NCI-H2107 treated with DMSO at 0.1 percent for 48 hours (cell line): ENCODE data around the gene ZFTA.
"Not testable (repeated sequence)": the region's sequence is repeated elsewhere in the genome, so short reads cannot be mapped to it uniquely, and the experiment has no call there.

Experiments used
- DNase-seq: peaks from one replicate; lab custom pipeline; 2025; ENCODE audit not compliant: unreplicated experiment; lab: John Stamatoyannopoulos, UW

The ZFTA gene

DNA sequence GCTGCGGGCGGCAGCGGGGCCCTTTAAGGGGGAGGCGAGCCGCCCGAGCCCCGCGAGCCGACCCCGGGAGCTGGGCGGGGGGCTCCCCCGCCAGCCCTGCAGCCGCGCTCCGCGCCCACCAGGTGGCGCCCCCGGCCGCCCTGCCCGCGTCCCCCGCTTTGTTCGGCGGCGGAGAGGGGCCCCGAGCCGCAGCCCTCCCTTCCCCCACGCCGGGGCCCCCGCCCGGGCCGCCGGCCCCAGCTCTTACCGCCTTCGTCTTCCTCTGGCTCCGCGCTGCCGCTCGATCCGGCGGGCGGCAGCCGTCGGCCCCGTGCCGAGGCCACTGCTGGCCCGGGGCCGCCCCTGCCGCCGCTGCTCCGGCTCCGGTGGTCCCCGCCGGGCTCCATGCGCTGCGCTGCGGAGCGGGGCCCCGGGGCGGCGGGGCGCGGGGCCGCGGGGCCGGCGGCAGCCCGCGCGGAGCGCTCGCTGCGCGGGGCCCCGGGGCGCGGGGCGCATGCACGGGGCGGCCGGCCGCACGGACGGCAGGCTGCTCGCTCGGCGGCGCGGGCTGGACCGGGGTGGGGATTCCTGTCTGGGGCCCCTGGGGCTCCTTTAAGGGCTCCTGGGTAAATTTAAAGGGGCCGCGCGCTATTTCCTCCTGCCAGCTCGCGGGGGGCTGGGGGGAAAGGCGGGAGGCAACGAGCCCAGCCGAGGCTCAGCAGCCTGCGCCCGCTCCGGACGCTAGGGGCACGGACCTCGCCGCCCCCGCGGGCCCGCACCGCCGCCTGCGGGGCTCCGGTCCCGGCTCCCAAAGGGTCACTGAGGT is at the start of gene ZFTA:
Gene ZFTA (minus strand): TSS at position 539 of the 805 bp plus-strand sequence. CDS start 153 bp downstream, at position 386.
- DNase-seq: peak; percentile 13

DNA sequence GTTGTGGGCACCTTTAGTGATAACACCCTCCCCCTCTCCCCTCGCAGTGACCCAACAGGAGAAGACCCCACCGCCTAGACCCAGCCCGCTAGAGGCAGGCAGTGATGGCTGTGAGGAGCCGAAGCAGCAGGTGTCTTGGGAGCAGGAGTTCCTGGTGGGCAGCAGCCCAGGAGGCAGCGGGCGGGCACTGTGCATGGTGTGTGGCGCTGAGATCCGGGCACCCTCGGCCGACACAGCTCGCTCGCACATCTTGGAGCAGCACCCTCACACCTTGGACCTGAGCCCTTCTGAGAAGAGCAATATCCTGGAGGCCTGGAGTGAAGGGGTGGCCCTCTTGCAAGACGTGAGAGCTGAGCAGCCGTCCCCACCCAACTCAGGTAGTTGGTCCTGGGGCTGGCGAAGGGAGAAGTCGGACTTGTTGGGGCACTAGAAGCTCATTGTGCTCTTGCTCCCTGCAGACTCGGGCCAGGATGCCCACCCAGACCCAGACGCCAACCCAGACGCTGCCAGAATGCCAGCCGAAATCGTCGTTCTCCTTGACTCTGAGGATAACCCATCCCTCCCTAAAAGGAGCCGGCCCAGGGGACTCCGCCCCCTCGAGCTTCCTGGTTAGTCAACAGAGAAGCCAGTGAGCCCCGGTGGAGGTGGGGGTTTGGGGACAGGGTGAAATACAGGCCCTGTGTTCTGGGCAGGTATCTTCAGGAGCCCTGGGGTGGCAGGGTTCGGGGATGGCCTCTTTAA is 49.4 kb upstream of the ZFTA start:
- DNase-seq: no peak

DNA sequence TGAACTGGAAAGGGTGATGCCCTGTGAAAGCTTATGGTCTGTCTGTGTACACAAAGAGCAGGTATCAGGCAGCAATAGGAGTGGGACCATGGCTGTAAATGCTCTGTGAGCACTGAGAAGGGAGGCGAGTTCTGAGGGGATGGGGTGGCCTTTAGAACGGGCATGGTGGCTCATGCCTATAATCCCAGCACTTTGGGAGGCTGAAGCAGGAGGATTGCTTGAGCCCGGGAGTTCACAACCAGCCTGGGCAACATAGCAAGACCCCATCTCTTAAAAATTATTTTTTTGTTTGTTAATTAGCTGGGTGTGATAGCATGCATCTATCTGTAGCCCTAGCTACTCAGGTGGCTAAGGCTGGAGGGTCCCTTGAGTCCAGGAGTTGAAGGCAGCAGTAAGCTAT is 48.2 kb upstream of the ZFTA start:
- no peak for DNase-seq

DNA sequence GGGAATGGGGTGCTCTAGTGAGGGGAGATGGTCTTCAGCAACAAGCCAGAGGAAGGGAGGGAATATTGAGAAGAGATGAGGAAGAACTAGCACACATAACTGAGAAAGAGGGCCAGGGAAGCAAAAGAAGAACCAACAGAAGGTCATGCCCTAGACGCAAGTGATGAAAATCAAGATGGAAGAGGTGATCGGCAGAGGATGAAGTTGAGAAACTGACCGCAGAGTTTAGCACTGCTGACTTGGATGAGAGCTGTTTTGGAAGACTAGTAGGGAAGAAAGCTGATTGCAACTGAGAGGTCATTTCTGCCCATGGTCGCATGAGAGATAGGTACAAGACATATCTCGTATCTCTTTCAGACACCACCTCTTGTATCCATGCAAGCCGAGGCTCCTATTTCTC is 47.6 kb upstream of the ZFTA start:
- DNase-seq: no peak

DNA sequence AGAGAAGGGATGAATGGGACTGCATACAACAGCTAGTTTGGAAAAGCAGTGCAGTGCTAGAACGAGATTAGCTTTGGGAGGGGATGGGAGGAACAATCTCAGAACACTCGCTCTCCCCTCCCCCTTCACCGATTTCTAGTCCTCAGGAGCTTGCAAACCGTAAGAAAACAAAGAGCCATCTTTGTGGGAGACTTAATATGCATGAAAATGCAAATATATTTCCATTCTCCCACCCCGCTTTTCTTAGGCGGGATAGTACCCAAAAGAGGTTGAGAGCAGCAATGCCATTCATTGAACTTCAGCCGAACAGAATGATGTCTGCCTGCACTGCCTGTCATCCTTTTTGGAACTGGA is 45.8 kb upstream of the ZFTA start:
- DNase-seq: no peak

DNA sequence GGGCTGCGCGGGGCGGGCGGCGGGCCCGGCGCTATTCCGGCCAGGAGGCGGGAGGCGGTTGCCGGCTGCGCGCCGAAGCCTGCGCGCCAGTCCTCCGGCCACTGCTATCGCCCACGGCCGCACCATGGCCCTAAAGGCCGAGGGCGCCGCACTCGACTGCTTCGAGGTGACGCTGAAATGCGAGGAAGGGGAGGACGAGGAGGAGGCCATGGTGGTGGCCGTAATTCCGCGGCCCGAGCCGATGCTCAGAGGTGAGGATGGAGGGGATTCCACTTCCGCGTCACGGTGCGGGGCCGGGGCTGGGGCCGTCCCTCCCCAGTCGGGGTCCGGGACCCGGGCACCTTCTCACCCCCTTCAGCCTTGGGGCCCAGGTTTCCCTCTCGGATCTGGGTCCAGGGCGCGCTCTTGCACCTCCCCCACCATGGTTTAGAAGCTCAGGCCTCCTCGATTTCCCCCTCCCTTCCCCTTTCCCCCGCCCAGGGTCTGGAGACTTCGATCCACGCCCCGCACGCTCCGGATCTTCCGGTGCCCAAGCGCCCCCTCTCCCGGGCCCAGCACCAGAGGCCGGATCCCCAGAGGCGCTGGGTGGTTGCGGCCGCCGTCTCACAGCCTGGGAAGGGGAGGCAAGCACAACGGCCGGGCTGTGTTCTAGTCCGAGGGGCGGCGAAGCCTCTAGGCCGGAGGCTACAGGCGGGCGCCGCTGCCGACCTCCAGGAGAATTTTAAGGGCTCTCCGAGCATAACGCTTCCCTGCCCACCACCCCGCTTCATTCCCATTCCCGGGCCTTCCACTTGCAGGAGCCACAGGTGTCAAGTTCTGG is 45.2 kb upstream of the ZFTA start:
- DNase-seq: no peak

DNA sequence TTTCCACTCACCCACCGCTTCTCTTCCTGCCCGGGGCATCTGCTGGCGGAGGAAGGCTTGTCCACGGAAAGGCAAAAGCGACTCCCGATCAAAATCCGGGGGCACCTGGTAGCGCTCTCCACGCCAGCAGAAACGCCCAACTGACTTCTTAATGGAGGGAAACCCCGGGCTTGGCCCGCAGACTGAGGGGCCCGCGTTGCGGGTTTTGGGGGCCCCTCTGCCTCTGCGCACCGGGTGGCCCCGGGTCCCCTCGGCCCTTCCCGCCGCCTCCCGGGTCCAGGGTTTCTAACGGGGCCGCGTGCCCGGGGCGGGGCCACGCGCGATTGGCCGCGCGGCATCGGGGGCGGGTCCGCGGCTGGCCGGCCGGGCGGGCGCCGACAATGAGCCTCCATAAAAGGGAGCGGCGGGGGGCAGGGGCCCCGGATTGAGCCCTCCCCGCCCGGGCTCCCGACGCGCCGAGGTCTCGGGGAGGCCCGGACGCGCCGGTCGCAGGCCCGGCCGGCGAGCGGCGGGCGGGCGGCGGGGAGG is 44.5 kb upstream of the ZFTA start, which contains the start of gene SPINDOC:
Gene SPINDOC (plus strand): TSS at position 422 of the 528 bp plus-strand sequence. CDS start 231 bp downstream, outside the sequence.
- no peak for DNase-seq

DNA sequence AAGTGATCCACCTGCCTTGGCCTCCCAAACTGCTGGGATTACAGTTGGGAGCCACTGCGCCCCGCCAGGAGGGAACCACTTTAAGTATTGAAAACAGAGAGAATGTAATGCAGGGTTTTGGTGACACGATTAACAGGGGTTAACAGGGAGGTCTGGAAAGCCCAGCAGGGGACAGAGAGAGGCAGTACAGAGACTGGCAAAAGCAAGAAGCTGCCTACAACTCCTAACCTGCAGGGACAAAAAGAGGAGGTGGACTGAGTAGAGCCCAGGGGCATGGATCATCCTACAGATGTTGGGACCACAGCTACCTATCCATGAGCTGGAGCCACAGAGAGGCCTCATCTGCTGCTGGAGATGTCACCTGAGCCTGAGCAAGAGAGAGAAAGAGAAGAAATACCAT is 42.9 kb upstream of the ZFTA start:
- no peak for DNase-seq

DNA sequence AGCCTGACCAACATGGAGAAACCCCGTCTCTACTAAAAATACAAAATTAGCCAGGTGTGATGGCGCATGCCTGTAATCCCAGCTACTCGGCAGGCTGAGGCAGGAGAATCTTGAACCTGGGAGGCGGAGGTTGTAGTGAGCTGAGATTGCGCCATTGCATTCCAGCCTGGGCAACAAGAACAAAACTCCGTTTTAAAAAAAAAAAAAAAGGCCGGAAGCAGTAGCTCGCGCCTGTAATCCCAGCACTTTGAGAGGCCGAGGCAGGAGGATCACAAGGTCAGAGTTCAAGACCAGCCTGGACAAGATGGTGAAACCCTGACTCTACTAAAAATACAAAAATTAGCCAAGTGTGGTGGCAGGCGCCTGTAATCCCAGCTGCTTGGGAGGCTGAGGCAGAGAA is 41.8 kb upstream of the ZFTA start:
- not testable (repeated sequence) for DNase-seq

DNA sequence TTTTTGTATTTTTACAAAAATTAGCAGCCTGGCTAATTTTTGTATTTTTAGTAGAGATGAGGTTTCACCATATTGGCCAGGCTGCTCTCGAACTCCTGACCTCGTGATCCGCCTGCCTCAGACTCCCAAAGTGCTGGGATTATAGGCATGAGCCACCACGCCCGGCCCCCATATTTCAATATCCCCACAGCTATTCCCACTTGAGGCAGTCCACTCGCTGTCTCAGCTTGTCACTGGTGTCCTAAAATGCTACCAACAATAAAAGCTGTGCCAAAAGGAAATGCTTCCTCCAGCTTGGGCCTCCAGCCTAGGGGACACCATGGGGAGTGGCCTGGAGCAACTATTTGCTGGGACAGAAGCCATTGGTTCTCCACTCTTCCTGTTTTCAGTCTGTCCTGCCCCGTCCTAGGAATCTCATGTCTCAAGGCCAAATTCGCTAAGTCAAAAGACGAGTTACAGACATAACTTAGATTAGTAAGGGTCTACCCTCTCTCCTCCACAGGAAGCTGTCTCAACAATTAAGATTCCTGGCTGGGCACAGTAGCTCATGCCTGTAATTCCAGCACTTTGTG is 37.4 kb upstream of the ZFTA start:
- no peak for DNase-seq

DNA sequence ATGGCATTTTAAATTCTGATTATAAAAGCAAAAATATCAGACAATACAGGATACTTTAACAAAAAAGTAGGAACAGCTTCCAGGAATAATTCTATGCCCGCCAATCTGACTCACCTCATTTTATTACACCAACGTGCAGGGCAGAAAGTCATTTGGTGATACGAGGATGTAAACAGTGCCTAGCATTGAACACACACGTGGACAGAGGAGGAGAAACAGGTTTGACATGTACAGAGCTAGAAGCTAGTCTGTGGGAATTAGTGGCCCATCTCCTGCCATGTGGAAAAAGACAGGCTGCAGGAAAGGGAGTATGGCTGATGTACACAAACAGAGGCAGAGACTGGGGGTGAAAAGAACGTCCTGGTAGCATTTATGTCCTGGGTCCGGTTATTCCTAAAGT is 35.7 kb upstream of the ZFTA start:
- DNase-seq: no peak

DNA sequence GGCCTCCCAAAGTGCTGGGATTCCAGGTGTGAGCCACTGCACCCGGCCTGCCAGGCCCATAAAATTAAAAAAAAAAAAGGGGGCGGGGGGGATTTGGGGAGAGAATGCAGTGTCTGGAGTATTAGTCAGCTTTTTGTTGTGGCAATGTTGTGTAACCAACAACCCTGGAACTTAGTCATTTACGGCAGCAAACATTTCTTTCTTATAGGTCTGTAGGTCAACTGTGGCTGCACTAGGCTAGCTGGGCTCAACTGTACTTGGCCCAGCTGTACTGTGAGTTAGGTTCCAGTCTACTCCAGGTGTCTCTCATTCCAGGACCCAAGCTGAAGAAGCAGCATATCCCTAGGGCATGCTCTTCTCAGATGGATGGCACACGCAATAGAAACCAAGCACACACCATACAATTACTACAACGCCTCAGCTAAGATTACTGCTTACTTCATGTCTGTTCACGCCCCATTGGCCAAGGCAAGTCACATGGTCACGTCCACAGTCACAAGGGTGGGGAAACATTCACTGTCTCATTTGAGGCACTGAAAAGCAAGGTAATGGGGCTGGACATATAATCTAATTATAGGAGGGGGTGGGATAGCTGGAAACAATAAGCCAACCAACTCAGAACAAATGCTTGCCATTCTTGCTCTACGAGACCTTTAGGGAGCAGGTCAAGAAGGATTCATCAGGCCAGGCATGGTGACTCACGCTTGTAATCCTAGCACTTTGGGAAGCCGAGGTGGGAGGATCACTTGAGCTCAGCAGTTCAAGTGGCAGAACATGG is 34.3 kb upstream of the ZFTA start:
- DNase-seq: no peak

DNA sequence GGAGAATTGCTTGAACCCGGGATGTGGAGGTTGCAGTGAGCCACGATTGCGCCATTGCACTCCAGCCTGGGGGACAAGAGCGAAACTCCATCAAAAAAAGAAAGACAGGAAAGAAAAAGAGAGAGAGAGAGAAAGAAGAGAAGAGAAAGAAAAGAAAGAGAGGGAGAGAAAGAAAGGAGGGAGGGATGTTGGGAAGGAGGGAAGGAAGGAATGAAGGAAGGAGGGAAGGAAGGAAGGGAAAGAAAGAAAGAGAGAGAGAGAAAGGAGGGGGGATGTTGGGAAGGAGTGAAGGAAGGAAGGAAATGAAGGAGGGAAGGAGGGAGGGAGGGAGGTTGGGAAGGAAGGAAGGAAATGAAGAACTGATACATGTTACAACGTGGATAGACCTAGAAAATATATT is 32.3 kb upstream of the ZFTA start:
- no peak for DNase-seq

DNA sequence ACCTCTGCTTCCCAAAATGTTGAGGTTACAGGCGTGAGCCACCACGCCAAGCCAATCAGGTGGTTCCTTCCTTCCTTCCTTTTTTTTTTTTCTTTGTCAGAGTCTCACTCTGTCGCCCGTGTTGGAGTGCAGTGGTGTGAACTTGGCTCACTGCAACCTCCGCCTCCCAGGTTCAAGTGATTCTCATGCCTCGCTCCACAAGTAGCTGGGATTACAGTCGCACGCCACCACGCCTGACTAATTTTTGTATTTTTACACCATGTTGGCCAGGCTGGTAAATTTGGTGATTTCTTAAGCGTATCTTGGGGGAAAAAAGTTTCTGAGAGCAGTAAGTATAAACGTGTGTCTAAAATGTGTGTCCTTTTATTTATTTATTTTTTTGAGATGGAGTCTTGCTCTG is 26.5 kb upstream of the ZFTA start:
- DNase-seq: no peak

DNA sequence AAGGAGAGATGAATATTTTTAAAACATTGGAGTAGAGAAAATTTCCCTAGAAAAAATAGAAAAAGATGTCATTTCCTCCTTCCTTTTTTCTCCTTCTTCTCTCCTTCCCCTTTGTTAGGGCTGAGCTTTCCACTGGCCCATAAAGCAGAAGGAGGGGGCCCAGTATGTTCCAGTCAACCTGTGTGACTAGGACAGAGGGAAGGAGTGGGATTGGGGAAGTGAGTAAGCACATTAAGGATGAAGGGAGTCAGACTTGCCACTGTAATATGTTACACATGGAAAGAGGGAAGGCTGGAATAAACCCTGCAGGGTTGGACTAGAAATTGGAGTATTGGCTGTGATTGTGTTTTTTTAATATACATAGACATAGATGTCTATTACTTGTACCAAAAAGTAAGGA is 24.6 kb upstream of the ZFTA start:
- DNase-seq: no peak

DNA sequence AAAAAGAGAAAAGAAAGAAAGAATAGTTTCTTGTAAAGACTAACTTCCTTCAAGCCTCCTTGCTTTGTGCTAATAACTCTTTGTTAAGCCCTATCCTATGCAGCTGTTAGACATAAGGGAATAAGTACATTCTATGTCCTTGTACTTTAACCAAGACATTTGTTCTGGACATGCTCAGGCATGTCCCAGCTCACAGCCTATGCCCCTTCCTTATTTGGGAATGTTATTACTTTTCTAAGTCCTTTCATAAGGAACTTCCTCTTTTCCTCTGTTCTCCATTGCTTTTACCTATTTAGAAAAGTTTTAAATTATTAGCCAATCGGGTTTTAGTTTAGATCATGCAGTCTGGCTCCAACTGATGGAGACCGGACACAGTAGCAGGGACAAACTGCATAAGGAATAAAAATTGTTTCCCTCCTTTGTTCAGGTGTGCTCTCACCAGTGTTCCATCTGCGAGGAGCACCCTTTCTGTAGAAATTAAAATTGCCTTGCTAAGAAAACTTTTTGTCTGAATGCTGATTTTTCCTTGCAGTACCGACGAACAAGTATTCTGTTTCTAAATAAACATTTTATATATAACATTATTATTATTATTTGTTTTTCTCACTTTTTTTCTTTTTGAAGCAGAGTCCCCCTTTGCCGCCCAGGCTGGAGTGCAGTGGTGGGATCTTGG is 23.1 kb upstream of the ZFTA start:
- no peak for DNase-seq

DNA sequence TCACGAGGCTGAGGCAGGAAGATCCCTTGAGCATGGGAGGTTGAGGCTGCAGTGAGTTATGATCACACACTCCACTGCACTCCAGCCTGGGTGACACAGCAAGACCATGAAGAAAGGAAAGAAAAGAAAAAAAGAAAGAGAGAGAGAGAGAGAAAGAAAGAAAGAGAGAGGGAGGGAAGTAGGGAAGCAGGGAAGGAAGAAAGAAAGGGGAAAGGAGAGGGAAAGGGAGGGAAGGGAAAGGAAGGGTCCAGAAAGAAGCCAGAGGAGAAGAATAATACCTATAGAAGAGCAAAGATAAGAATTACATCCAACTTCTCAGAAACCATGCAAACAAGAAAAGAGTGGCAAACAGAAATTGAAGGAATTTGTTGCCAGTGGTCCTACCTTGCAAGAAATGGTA is 17.2 kb upstream of the ZFTA start:
- no peak for DNase-seq

DNA sequence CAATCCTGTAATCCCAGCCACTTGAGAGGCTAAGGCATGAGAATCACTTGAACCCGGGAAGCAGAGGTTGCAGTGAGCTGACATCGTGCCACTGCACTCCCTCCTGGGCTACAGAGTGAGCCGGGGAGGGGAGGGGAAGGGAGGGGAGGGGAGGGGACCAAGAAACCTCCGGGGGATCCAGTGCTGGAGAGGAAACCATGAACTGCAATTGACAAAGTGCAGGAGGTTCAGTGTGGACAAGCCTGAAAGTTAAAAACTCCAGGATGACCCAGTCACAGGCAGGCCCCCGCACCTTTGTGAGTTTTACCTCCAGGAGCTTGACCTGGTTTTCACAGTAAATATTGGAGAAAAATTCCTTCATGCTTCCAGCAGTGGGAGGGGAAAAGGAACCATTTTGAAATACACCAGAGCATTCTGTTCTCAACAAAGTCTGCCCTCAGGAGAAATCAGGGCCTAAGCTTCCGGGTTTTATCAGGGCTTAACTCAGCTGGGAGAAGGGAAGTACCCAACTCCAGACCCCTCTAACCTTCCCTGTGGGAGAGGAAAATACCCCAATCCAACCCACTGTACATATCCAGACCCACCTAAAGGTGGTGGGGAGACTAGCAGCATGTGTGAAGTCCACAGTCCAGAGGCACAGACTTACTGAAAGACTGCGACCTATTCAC is 15.5 kb upstream of the ZFTA start:
- no peak for DNase-seq

DNA sequence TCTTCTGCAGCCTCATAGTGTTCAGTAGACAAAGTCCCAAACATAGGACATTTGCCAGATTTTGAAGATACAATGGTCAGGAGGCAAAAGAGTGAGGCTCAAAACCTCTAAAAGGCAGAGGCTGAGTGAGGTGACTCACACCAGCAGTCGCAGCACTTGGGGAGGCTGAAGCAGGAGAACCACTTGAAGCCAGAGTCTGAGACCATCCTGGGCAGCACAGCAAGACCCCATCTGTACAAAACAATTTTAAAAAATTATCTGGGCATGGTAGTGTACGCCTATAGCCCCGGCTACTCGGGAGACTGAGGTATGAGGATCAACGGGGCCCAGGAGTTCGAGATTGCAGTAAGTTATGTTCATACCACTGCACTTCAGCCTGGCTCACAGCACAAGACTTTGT is 14.2 kb upstream of the ZFTA start:
- no peak for DNase-seq
